ENCODE results near the gene PRKAR1B.

Gene PRKAR1B

GRCh38 chr7:600149-601035, 126.7 kb downstream of the PRKAR1B start:
- peaks cover 6% of the 10 kb centered on the region; the same call in 1 of the 2 replicates for H3K36me3 ChIP-seq (ENCODE audit: low read depth)
- H3K27me3 ChIP-seq (ENCODE audit: insufficient read depth, poor library complexity, severe bottlenecking) = no peaks in the 10 kb centered on the region

GRCh38 chr7:598899-599298, 128.2 kb downstream of the PRKAR1B start:
- no peak for ATAC-seq (ENCODE audit: low read depth)
- H3K27ac ChIP-seq (ENCODE audit: poor library complexity, severe bottlenecking) = no peak overlapping the region
- no peaks in the 10 kb centered on the region for H3K27me3 ChIP-seq (ENCODE audit: insufficient read depth, poor library complexity, severe bottlenecking)
- no peak overlapping the region for H3K4me3 ChIP-seq (ENCODE audit: severe bottlenecking)
- no peak for TF ChIP-seq CTCF (IDR thresholded peaks at IDR 0.05; ENCODE audit: poor library complexity, severe bottlenecking)
- DNase-seq (ENCODE audit: low spot score) = no peak
- H3K4me1 ChIP-seq (ENCODE audit: insufficient read depth, poor library complexity, severe bottlenecking) = peaks cover under 1% of the 10 kb centered on the region
- no peaks in the 10 kb centered on the region for H3K9me3 ChIP-seq (ENCODE audit: severe bottlenecking)
- peaks cover 8% of the 10 kb centered on the region; the same call in 1 of the 2 replicates for H3K36me3 ChIP-seq (ENCODE audit: low read depth)

More at GRCh38 chr7:600149-601035, 126.7 kb downstream of the PRKAR1B start:
- Histone ChIP-seq H3K27ac (ENCODE audit: poor library complexity, severe bottlenecking) (no peak overlapping the region), H3K9me3 (ENCODE audit: severe bottlenecking) (no peaks in the 10 kb centered on the region), H3K4me3 (ENCODE audit: severe bottlenecking) (no peak overlapping the region), H3K4me1 (ENCODE audit: insufficient read depth, poor library complexity, severe bottlenecking) (peaks cover 7% of the 10 kb centered on the region)
- no peak for TF ChIP-seq CTCF (IDR thresholded peaks at IDR 0.05; ENCODE audit: poor library complexity, severe bottlenecking)
- ATAC-seq (ENCODE audit: low read depth) (no peak), DNase-seq (ENCODE audit: low spot score) (no peak)

- H3K36me3 ChIP-seq (ENCODE audit: low read depth) = peaks cover 8% of the 10 kb centered on the region; the same call in 1 of the 2 replicates
- peak; percentile 52 for DNase-seq (ENCODE audit: low spot score)
- no peak overlapping the region for H3K27ac ChIP-seq (ENCODE audit: poor library complexity, severe bottlenecking)
- no peak for TF ChIP-seq CTCF (IDR thresholded peaks at IDR 0.05; ENCODE audit: poor library complexity, severe bottlenecking)
- no peaks in the 10 kb centered on the region for H3K27me3 ChIP-seq (ENCODE audit: insufficient read depth, poor library complexity, severe bottlenecking)
- H3K9me3 ChIP-seq (ENCODE audit: severe bottlenecking) = no peaks in the 10 kb centered on the region
- H3K4me1 ChIP-seq (ENCODE audit: insufficient read depth, poor library complexity, severe bottlenecking) = no peaks in the 10 kb centered on the region
- H3K4me3 ChIP-seq (ENCODE audit: severe bottlenecking) = no peak overlapping the region
- ATAC-seq (ENCODE audit: low read depth) = no peak
These were observed 129.5 kb downstream of the PRKAR1B start for GRCh38 chr7:597348-598178.

- Histone ChIP-seq H3K36me3 (ENCODE audit: low read depth) (peaks cover 8% of the 10 kb centered on the region; the same call in 1 of the 2 replicates), H3K27ac (ENCODE audit: poor library complexity, severe bottlenecking) (no peak overlapping the region), H3K4me1 (ENCODE audit: insufficient read depth, poor library complexity, severe bottlenecking) (no peaks in the 10 kb centered on the region), H3K4me3 (ENCODE audit: severe bottlenecking) (no peak overlapping the region), H3K27me3 (ENCODE audit: insufficient read depth, poor library complexity, severe bottlenecking) (no peaks in the 10 kb centered on the region), H3K9me3 (ENCODE audit: severe bottlenecking) (no peaks in the 10 kb centered on the region)
- no peak for ATAC-seq (ENCODE audit: low read depth)
- no peak for TF ChIP-seq CTCF (IDR thresholded peaks at IDR 0.05; ENCODE audit: poor library complexity, severe bottlenecking)
- peak; percentile 54 for DNase-seq (ENCODE audit: low spot score)
These were observed 130.3 kb downstream of the PRKAR1B start for GRCh38 chr7:596819-597182.

Measured in RWPE2 (cell line).